ENCODE results near the gene SCN11A. TPM values are rescaled to one million over a fixed set of nuclear protein-coding genes. Genes with fewer than 3 reads are reported as not detected.

The SCN11A gene
- total RNA-seq (ENCODE audit: low replicate concordance) = 0.69 and 0.81 TPM in 2 replicates

DNA sequence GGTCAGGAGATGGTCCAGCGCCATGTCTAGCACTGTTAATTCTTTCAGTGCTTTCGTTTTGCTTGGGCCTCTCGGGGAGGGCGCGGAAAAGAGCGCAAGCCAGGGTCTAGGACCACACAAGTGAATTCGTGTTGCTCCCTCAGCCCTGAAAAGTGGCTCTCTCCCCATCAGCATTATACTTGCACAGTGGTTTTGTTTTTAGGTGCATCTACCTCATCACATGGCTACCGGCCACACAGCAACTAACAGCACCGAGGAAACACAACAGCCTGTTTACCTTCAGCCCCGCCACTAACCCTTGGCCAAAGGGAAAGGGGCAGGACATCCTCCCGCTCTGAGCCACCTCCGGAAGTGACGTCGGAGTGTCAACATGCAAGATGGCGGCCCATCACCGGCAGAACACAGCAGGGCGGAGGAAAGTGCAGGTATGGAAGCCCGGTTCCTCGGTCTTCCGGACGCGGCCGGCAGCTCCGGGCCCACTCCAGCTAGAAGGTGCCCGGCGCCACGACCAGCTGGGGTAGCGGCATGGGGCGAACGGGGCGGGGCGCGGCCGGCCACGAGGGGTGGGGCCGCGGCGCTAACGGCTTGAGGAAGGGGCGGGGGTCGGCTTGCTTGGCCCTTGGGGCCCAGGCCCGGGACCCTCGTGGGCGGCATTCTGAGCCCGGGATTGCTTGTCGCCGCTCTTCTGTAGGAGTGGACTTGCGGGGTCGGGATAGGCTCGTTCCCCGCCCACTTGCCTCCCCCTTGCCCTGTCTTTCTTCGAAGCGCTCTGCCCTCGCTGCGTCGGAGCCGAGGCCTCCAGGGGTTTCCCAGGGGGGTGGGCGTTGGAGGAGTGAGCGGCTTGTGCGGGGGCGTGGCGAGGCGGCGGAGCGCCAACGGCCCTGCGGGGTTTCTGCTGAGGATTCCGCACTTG, at the start of gene SCN11A, which contains the start of gene WDR48:
Gene SCN11A, minus strand, starts transcription at position 296 of the 913 bp plus-strand sequence. CDS start 101,582 bp downstream, outside the sequence.
Gene WDR48, plus strand, starts transcription at position 368 of the 913 bp plus-strand sequence. Its CDS starts 10 bp downstream, at position 378.
- Histone ChIP-seq H3F3A (ENCODE audit: low read depth) (peaks cover 25% of the 10 kb centered on the region), H2AFZ (replicated peaks) (peak within 1 kb of the TSS; percentile 92), H3K27ac (peak within 1 kb of the TSS; percentile 98), H3K9me3 (ENCODE audit: low read depth) (no peaks in the 10 kb centered on the region), H3K36me3 (no peaks in the 10 kb centered on the region), H4K20me1 (ENCODE audit: low read depth) (peaks cover 43% of the 10 kb centered on the region), H3K79me2 (ENCODE audit: low read depth) (peaks cover 45% of the 10 kb centered on the region), H3K4me2 (peak within 1 kb of the TSS; percentile 68), H3K4me1 (peaks cover 19% of the 10 kb centered on the region), H3K27me3 (no peaks in the 10 kb centered on the region), H3K9ac (peak within 1 kb of the TSS; percentile 80), H3K4me3 (peak within 1 kb of the TSS; percentile 85)
- Mint-ChIP-seq H3K27me3 (ENCODE audit: insufficient read depth, low read depth) (no peaks in the 10 kb centered on the region), H3K4me1 (peaks cover 19% of the 10 kb centered on the region), H3K27ac (peak within 1 kb of the TSS; percentile 98), H3K4me3 (peak within 1 kb of the TSS; percentile 98), H3K36me3 (no peaks in the 10 kb centered on the region), H3K9me3 (no peaks in the 10 kb centered on the region)
- peak; percentile 97 for DNase-seq (ENCODE audit: low spot score)
- TF ChIP-seq EZH2phosphoT487 (IDR thresholded peaks at IDR 0.05) (no peak), EZH2 (IDR thresholded peaks at IDR 0.05) (peak; percentile 64)

DNA sequence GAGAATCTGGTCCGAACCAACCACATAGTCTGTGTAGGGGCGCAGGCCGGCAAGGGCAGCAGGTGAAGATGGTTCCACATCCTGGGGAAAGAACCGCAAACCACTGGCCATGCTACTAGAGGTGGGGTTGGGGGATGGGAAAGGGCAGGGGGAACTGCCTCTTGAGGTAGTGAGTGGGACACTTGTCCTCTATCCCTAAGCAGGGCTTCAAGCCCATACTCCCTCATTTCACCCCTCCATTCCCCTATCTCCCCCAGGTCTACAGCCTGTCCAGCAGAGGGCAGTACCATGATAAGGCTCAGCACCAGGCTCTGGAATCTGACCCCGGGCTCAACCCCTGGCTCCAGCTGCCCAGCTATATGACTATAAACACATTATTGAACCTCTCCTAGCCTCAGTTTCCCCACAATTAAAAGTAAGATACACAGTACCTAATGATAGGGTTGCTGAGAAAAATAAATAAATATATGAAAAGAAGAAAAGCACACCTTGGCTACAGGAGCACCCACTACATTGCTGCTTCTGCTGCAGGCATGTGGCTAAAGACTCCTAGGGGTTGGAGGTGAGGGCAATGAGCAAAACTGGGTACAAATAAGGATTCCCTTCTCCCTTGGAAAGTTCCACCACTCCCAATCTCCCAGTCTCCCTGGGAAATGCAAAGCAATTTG, 49.4 kb upstream of the SCN11A start:
- Mint-ChIP-seq H3K36me3 (peaks cover 12% of the 10 kb centered on the region), H3K4me3 (no peak overlapping the region), H3K4me1 (peaks cover 18% of the 10 kb centered on the region), H3K27me3 (ENCODE audit: insufficient read depth, low read depth) (no peaks in the 10 kb centered on the region), H3K9me3 (no peaks in the 10 kb centered on the region), H3K27ac (no peak overlapping the region)
- TF ChIP-seq EZH2 (IDR thresholded peaks at IDR 0.05) = no peak
- TF ChIP-seq, protein P1, sequence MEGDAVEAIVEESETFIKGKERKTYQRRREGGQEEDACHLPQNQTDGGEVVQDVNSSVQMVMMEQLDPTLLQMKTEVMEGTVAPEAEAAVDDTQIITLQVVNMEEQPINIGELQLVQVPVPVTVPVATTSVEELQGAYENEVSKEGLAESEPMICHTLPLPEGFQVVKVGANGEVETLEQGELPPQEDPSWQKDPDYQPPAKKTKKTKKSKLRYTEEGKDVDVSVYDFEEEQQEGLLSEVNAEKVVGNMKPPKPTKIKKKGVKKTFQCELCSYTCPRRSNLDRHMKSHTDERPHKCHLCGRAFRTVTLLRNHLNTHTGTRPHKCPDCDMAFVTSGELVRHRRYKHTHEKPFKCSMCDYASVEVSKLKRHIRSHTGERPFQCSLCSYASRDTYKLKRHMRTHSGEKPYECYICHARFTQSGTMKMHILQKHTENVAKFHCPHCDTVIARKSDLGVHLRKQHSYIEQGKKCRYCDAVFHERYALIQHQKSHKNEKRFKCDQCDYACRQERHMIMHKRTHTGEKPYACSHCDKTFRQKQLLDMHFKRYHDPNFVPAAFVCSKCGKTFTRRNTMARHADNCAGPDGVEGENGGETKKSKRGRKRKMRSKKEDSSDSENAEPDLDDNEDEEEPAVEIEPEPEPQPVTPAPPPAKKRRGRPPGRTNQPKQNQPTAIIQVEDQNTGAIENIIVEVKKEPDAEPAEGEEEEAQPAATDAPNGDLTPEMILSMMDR (IDR thresholded peaks at IDR 0.05) = peak; percentile 69
- Histone ChIP-seq H2AFZ (replicated peaks) (no peak overlapping the region), H4K20me1 (ENCODE audit: low read depth) (peaks cover 8% of the 10 kb centered on the region), H3K4me2 (no peak overlapping the region), H3K9ac (no peak overlapping the region), H3K9me3 (ENCODE audit: low read depth) (no peaks in the 10 kb centered on the region), H3K36me3 (no peaks in the 10 kb centered on the region), H3K4me1 (peaks cover 2% of the 10 kb centered on the region), H3F3A (ENCODE audit: low read depth) (no peaks in the 10 kb centered on the region), H3K4me3 (no peak overlapping the region), H3K27me3 (no peaks in the 10 kb centered on the region), H3K79me2 (ENCODE audit: low read depth) (peaks cover 7% of the 10 kb centered on the region), H3K27ac (no peak overlapping the region)
- DNase-seq (ENCODE audit: low spot score) = peak; percentile 68

DNA sequence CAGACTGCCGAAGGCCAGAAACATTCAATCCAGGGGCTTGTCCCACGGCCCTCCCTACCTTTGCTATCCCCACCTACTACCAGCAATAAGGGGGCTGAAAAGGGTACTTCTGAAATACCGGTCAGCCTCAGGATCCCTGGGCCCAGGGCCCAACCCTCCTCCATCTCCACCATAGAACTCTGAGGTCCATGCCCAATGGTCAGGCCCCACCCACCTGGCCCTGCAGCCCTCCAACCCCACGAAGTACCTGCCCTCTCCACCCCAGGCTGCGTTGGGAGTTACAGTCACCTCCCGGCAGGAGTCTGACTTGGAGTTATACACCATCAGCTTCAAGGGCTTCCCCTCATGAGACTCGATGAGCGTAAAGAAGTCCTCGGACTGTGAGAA, 48.7 kb upstream of the SCN11A start:
- H3K4me2 ChIP-seq = no peak overlapping the region
- no peak overlapping the region for H3K9ac ChIP-seq
- H3K27ac Mint-ChIP-seq = no peak overlapping the region
- H3K27me3 ChIP-seq = no peaks in the 10 kb centered on the region
- no peaks in the 10 kb centered on the region for H3K4me1 ChIP-seq
- no peaks in the 10 kb centered on the region for H3F3A ChIP-seq (ENCODE audit: low read depth)
- H3K36me3 ChIP-seq = no peaks in the 10 kb centered on the region
- H3K36me3 Mint-ChIP-seq = peaks cover 15% of the 10 kb centered on the region
- no peaks in the 10 kb centered on the region for H3K9me3 Mint-ChIP-seq
- H3K27ac ChIP-seq = no peak overlapping the region
- no peaks in the 10 kb centered on the region for H3K27me3 Mint-ChIP-seq (ENCODE audit: insufficient read depth, low read depth)
- no peaks in the 10 kb centered on the region for H3K9me3 ChIP-seq (ENCODE audit: low read depth)
- H4K20me1 ChIP-seq (ENCODE audit: low read depth) = peaks cover 3% of the 10 kb centered on the region
- no peak overlapping the region for H2AFZ ChIP-seq (replicated peaks)
- H3K4me1 Mint-ChIP-seq = peaks cover 13% of the 10 kb centered on the region
- TF ChIP-seq EZH2phosphoT487 (IDR thresholded peaks at IDR 0.05) = no peak
- H3K79me2 ChIP-seq (ENCODE audit: low read depth) = peaks cover under 1% of the 10 kb centered on the region
- no peak for DNase-seq (ENCODE audit: low spot score)
- H3K4me3 ChIP-seq = no peak overlapping the region
- no peak overlapping the region for H3K4me3 Mint-ChIP-seq

DNA sequence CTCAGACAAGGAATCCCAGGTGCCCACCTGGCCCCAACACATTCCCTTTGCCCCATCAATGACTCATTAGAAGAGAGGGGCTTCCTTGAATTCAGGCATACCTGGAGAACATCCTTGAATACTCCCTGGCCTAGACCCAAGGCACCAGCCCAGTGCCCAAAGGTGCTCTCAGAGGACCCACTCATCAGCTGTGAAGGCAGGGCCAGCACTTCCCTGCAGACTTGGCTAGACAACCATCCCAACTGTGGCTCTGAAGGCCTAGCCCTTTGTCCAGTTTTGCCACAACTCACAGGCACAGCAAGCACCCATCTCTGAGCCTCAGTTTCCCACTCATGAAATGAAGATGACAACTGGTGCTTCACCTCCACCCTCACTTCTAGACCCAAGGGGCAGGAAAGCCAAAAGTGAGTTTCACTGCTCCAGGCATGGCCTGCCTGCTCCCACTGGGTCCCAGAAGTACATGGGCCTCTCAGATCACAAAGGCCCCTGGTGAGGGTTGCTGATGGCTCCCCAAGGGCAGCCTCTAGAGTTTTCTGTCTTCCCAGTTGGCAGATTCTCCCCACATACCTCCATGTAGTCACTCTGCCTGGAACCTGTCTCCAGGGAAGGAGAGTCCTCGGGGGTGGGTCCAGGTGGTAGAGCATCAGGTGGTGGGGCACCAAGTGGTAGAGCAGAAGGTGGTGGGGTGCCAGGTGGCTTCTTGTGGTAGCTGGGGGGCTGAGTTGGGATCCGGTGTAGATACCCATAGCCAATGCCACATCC, 48.2 kb upstream of the SCN11A start:
- Histone ChIP-seq H2AFZ (replicated peaks) (no peak overlapping the region), H3K36me3 (no peaks in the 10 kb centered on the region), H3K4me3 (no peak overlapping the region), H4K20me1 (ENCODE audit: low read depth) (peaks cover 3% of the 10 kb centered on the region), H3K4me2 (no peak overlapping the region), H3K27ac (no peak overlapping the region), H3F3A (ENCODE audit: low read depth) (no peaks in the 10 kb centered on the region), H3K9ac (no peak overlapping the region), H3K4me1 (no peaks in the 10 kb centered on the region), H3K79me2 (ENCODE audit: low read depth) (no peaks in the 10 kb centered on the region), H3K9me3 (ENCODE audit: low read depth) (no peaks in the 10 kb centered on the region), H3K27me3 (no peaks in the 10 kb centered on the region)
- Mint-ChIP-seq H3K9me3 (no peaks in the 10 kb centered on the region), H3K4me1 (peaks cover 7% of the 10 kb centered on the region), H3K27me3 (ENCODE audit: insufficient read depth, low read depth) (no peaks in the 10 kb centered on the region), H3K27ac (no peak overlapping the region), H3K4me3 (no peak overlapping the region), H3K36me3 (peaks cover 19% of the 10 kb centered on the region)
- DNase-seq (ENCODE audit: low spot score) = no peak
- TF ChIP-seq, protein P1 (IDR thresholded peaks at IDR 0.05) = no peak
- TF ChIP-seq EZH2 (IDR thresholded peaks at IDR 0.05) (no peak), EZH2phosphoT487 (IDR thresholded peaks at IDR 0.05) (no peak)
